Measurements from ENCODE around the gene HEPACAM.

HEPACAM gene

GRCh38 chr11:124942466-124943253 is 6.8 kb upstream of the HEPACAM start:
- no peak for DNase-seq

DNA sequence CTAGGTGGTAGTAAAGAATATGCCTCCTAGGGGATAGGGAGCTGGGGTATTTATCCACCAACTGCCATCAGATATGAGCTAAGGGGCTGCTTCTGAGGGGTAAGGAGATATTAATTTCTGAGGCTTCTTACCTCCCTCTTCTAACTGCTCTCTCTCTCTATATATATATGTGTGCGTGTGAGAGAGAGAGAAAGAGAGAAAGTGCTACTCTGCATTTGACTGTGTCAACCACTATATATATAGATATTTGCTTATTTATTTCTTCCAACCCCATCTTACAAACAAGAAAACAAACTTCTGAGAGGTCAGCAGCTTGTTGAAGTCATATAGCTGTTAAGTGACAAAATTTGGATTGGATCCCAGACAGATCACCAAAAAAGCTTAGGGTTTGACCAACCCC is 5.9 kb upstream of the HEPACAM start:
- no peak for DNase-seq

GRCh38 chr11:124938970-124939369 is 3.1 kb upstream of the HEPACAM start:
- no peak for DNase-seq

- DNase-seq: no peak
Measured at GRCh38 chr11:124938206-124938765, 2.4 kb upstream of the HEPACAM start.

- DNase-seq: no peak
Measured at GRCh38 chr11:124937336-124937935, 1.6 kb upstream of the HEPACAM start.

DNA sequence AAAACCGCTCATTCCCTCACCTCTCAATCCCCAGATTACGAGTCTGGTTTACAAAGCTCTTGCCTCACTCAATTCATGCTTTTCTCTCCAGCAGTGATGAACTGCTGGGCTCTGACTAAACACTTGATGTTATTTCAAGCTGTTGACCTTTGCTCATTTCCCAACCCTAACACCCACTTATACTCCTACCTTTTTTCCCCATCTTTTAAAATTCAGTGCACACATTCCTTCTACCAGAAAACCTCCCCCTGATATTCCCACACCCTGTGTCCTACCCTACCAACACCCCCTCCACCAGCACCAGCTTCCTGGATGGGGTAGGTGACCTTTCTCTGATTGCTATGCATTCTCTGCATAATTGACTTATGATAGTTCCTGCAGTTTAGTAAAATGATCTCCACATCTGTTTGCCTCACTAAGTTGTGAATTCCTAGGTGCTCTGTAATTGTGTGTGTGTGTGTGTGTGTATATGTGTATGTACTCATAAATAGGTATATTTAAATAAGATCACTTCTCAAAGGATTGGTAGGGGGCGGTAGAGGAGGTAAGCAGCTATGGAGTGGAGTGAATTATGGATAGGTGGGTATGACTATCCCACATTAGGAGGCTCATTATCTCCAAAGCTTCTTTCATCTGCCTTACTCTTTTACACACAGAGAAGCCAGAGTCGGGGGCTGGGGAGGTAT is 842 bp downstream of the HEPACAM start:
- no peak for DNase-seq

DNA sequence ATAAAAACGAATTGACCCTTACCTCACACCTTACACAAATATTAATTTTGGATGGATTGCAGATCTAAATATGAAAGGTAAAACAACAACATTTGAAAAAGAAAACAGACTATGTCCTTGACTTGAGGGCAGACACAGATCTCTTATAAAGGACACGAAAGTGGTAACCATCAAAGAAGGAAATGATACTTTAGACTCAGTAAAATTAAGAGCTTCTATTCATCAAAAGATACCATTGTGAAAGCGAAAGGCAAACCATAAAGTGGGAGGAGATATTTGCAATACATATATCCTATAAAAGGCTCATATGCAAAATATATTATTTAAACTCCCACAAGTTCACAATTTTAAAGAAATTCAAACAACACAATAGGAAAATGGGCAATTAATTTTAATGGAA is 5.0 kb downstream of the HEPACAM start:
- DNase-seq: no peak

GRCh38 chr11:124928942-124929665 is 6.7 kb downstream of the HEPACAM start:
- no peak for DNase-seq

DNA sequence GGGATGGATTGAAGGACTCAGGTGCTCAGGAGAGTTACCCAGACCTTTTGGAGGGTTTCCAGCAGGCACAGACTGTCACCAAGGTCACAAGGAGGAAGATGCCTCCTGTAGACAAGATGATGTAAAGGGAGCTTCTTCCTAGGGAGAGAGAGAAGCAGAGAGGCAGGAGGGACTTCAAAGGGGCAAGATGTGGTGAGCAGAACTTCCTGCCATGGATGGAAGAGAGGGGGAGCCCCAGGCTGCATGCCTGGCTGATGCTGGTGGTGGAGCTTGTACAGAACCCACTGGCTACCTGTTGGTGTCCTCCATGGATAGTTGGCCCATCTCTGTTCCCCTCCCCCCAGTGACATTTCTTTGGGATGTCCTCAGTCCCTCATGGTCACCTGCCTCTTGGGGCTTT is 12.6 kb downstream of the HEPACAM start:
- no peak for DNase-seq

DNA sequence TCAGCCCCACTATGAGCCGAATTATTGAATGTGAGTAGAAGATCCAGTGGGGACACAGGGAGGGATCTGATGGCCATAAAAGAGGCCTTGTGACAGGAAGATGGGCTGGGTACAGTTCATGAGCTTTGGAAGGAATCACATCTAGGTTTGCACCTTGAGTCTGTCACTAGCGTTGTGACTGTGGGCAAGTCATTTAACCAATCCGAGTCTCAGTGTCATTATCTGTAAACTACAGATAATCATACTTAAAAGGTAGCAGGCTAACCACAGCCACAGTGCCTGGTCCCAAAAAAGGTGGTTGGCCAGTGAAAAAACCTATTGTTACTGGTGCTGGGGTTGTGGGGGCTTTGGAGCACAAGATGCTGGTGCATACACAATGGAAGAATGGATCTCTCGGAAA is 13.0 kb downstream of the HEPACAM start:
- DNase-seq: no peak

DNA sequence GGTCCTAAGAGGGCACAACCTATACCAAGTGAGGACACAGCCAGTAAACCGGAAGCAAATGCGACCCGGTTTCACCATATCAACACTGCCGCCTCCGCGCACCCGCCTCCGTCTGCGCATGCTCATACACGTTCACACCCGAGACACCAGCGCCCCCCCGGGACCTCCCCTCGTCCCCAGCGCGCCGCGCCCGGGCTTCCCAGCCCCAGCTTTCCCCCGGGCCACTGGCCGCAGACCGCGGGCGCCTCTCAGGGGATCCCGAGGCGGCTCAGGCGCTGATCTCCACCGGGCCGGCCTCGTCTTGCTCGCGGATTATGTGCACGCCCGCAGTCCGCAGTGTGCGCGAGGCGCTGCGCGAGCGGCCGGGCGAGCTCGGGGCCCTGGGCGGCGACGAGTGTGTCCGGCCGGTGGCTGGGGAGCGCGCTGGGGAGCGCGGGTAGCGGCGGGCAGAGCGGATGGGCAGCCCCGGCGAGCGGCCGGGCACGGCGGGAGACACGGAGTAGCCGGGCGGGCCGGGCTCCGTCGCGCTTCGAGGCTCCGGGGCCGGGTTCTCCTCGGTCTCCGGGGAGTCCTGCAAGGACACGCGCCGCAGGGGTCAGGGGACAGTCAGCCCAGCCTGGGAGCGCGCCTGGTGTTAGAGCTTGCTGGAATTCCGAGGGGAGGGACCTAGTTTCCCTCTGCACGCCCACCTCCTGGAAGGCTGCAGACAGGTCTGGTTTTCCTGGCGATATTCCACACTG is 14.8 kb downstream of the HEPACAM start:
- peak; percentile 74 for DNase-seq

GRCh38 chr11:124920356-124920755 is 15.5 kb downstream of the HEPACAM start:
- no peak for DNase-seq

DNA sequence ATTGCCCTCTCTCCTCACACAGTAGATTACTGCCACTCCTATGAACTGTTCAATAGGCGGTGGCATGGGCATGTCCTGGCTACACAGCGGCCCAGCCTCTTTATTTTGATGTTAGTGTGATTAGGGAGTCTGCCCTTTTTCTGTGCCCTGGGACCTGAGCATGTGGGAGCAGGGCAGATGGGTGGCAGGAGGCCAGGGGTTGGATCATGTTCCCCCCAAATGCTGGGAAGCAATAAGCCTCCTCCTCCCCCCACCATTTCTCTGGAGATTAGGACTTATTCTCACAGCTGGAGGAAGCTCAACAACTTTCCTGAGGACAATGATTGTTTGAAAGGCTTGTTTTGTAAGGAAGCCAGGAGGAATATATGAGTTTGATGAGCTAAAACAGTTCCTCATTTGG is 15.9 kb downstream of the HEPACAM start:
- DNase-seq: no peak

- no peak for DNase-seq
Measured at GRCh38 chr11:124918950-124919349, 16.9 kb downstream of the HEPACAM start, which contains the start of gene HEPN1. Gene HEPN1 (plus strand): TSS chr11:124919250.

DNA sequence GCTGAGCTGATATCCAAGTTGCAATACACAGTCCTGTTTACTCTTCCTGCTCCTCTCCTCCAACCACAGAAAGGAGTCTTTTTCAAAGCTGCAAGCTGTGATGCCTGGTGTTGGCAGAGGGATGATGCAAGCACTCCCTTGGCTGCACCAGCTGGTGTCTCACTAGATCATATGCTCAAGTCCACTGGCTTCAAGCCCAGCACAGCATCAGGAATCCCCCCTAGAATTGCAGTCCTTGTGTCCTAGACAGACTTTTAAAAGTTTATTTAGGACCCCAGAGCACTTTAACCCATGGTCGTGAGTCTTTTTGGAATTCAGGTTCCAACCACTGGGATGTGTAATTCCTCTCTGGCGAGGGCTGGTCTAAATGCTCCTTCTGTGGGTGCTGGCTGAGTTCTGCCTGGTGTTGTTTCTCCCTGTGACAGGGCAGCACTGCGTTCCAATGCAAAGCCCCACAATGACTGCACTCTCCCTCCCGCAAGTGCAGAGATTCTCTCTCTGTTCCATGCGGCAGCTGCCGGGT is 18.7 kb downstream of the HEPACAM start:
- DNase-seq: no peak

DNA sequence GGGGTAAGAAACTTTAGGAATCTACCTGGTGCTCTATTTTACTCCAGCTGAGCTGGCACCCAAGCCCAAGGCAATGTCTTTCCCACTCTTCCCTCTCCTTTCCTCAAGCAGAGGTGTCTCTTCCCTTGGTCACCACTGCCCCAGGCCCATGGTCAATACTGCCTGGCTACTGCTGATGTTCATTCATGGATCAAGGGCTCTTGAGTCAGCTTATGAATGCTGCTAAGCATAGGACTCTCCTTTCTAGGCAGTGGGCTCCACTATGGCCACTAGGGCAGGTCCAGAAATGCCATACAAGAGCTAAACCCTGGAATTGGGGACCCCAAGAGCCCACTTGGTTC is 19.5 kb downstream of the HEPACAM start:
- DNase-seq: no peak

DNA sequence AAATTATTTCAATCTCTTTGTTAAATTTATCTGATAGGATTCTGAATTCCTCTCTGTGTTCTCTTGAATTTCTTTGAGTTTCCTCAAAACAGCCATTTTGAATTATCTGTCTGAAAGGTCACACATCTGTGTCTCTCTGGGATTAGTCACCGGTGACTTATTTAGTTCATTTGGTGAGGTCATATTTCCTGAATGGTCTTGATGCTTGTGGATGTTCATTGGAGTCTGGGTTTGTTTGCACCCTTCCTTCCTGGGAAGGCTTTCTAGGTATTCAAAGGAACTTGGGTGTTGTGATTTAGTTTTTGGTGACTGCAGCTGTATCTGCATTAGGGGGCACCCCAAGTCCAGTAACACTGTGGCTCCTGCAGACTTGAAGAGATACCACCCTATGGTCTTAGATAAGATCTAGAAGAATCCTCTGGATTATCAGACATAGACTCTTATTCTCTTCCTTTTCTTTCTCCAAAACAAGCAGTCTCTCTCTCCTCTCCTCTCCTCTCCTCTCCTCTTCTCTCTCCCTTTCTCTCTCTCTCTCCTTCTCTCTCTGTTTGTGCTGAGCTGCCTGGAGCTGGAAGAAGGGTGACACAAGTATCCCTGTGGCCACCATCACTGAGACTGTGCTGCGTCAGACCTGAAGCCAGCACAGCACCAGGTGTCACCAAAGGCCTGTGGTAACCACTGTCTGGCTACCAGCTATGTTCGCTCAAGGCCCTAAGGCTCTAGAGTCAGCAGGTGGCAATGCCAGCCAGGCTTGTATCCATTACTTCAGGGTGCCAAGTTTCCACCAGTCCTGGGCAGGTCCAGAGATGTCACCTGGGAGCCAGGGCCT is 20.1 kb downstream of the HEPACAM start:
- DNase-seq: no peak

DNA sequence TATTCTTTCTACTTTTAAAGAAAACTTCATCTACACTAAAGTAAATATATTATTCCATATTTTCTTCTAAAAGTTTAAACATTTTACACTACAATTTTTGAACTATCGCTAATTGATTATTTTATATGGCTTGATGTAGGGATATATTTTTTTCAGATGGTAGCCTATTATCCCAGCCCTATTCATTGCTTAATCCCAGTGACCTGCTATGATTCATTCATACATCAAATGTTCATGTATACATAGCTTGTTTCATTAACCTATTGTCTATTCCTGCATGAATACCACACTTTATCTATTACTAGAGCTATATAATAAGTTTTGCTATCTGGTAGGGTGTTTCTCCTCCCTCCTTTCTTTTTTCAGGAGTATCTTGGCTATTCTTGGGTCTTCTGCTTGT is 33.2 kb downstream of the HEPACAM start:
- DNase-seq: no peak

DNA sequence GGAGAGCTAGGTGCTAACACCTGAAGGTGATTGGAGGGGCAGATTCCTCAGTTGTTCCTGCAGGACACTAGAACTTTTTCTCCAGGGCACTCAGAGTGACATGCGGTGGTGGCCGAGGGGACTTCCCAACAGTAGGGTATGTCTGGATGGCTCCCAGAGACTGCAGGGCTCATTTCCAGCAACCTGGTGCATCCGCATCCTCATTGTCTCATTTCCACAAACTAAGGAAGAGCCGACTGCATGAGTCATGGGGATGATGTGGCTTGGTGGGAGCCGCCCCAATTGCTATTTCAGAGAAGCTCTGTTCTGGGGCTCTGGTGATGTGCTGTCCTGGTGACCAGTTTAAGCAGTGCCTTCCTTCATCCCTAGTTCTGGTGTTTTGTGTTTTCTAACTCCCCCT is 35.4 kb downstream of the HEPACAM start:
- DNase-seq: no peak

GRCh38 chr11:124899383-124900145 is 36.3 kb downstream of the HEPACAM start:
- no peak for DNase-seq
